Astrocyte (in vitro differentiated cells and primary cell): ENCODE results near the gene ERGIC3. TPM values are rescaled to one million over a fixed set of nuclear protein-coding genes. Genes with fewer than 3 reads are reported as not detected.

ENCODE experiments used
- DNase-seq: peaks from one replicate; pipeline ENCODE4 v3.0.0-alpha.2; 2010; ENCODE audit warnings: low read depth
- FAIRE-seq: peaks from 2 replicates; lab custom pipeline; 2011; peaks lifted over from hg19 to GRCh38; lab: Jason Lieb, UNC
- H2AFZ ChIP-seq: 2 replicates; pipeline ENCODE4 v1.6.0; 2012; ENCODE audit warnings: low read depth, low read length, inconsistent platforms
- H3K27ac ChIP-seq: 2 replicates; pipeline ENCODE4 v1.5.1; 2011; ENCODE audit warnings: low read depth, low read length, inconsistent platforms
- H3K27me3 ChIP-seq: 2 replicates; pipeline ENCODE4 v1.6.0; 2011; ENCODE audit warnings: low read length, inconsistent platforms; ENCODE audit not compliant: insufficient read depth
- H3K36me3 ChIP-seq: 2 replicates; pipeline ENCODE4 v1.5.1; 2011; ENCODE audit warnings: low read length, inconsistent platforms; ENCODE audit not compliant: insufficient read depth
- H3K4me1 ChIP-seq: 2 replicates; pipeline ENCODE4 v1.5.1; 2011; ENCODE audit warnings: low read length, inconsistent platforms; ENCODE audit not compliant: insufficient read depth
- H3K4me2 ChIP-seq: 2 replicates; pipeline ENCODE4 v1.6.0; 2012; ENCODE audit warnings: low read length, inconsistent platforms
- H3K4me3 ChIP-seq: 2 replicates; pipeline ENCODE4 v1.5.1; 2011; ENCODE audit warnings: low read depth, mild to moderate bottlenecking, low read length, inconsistent platforms; ENCODE audit not compliant: insufficient read depth
- H3K79me2 ChIP-seq: 2 replicates; pipeline ENCODE4 v1.6.0; 2012; ENCODE audit warnings: mild to moderate bottlenecking, low read length, inconsistent platforms; ENCODE audit not compliant: insufficient read depth
- H3K9ac ChIP-seq: 2 replicates; pipeline ENCODE4 v1.6.0; 2012; ENCODE audit warnings: mild to moderate bottlenecking, low read length, inconsistent platforms
- H3K9me3 ChIP-seq: 2 replicates; pipeline ENCODE4 v1.5.1; 2012; ENCODE audit warnings: low read depth, mild to moderate bottlenecking, low read length, inconsistent platforms; ENCODE audit not compliant: insufficient read depth
- H4K20me1 ChIP-seq: 2 replicates; pipeline ENCODE4 v1.6.0; 2012; ENCODE audit warnings: low read length, inconsistent platforms; ENCODE audit not compliant: insufficient read depth
- H3K27ac Mint-ChIP-seq: one replicate; pipeline ENCODE4 v1.8.0; 2021; ENCODE audit warnings: mild to moderate bottlenecking, mixed read lengths; ENCODE audit not compliant: unreplicated experiment
- H3K27me3 Mint-ChIP-seq: one replicate; pipeline ENCODE4 v1.8.0; 2021; ENCODE audit warnings: low read depth, mixed read lengths; ENCODE audit not compliant: unreplicated experiment
- H3K36me3 Mint-ChIP-seq: one replicate; pipeline ENCODE4 v1.8.0; 2021; ENCODE audit warnings: low read depth, mixed read lengths; ENCODE audit not compliant: unreplicated experiment
- H3K4me1 Mint-ChIP-seq: one replicate; pipeline ENCODE4 v1.8.0; 2021; ENCODE audit warnings: low read depth, mixed read lengths; ENCODE audit not compliant: unreplicated experiment
- H3K4me3 Mint-ChIP-seq: one replicate; pipeline ENCODE4 v1.8.0; 2021; ENCODE audit warnings: mild to moderate bottlenecking, moderate library complexity, mixed read lengths; ENCODE audit not compliant: unreplicated experiment
- H3K9me3 Mint-ChIP-seq: one replicate; pipeline ENCODE4 v1.8.0; 2021; ENCODE audit warnings: mild to moderate bottlenecking, mixed read lengths; ENCODE audit not compliant: unreplicated experiment
- EZH2 ChIP-seq: IDR thresholded peaks from 2 replicates; pipeline ENCODE4 v1.6.1; 2012; ENCODE audit warnings: mild to moderate bottlenecking, low read length, inconsistent platforms; ENCODE audit not compliant: insufficient read depth
- total RNA-seq: library from RNA; stranded (reverse); gene quantifications from 2 replicates; pipeline ENCODE4 v1.2.1, GENCODE V29; 2021
- TF ChIP-seq, protein P1 (sequence below): IDR thresholded peaks from 2 replicates; pipeline ENCODE4 v1.5.1; 2011; ENCODE audit warnings: low read depth, mild to moderate bottlenecking, inconsistent platforms, low read length, moderate library complexity; ENCODE audit not compliant: insufficient read depth

The ERGIC3 gene
- total RNA-seq, 1 donor from 2014 or later, result 198 TPM

DNA sequence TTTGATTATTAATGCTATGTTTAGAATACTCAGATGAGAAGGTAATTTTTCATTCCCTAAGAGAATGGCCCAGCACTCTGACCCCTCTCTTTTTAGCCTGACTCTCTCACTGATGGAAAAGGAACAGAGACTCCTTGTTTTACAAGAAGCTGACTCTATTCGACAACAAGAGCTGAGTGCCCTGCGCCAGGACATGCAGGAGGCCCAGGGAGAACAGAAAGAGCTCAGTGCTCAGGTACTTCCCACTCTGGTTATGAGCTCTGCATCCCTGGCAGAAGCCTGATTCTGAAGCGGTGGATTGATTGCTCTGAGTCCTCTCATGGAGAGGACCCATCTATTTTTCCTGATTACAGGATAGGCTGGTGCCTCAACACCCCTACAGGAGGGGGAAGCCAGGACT is 45.4 kb upstream of the ERGIC3 start:
- Histone ChIP-seq H3K27me3 (no peaks in the 10 kb centered on the region), H3K4me1 (no peaks in the 10 kb centered on the region), H2AFZ (no peak overlapping the region), H4K20me1 (no peaks in the 10 kb centered on the region), H3K4me3 (no peak overlapping the region), H3K4me2 (no peak overlapping the region), H3K9me3 (no peaks in the 10 kb centered on the region), H3K79me2 (no peaks in the 10 kb centered on the region), H3K9ac (no peak overlapping the region), H3K27ac (no peak overlapping the region), H3K36me3 (peaks cover 57% of the 10 kb centered on the region)
- Mint-ChIP-seq H3K9me3 (no peaks in the 10 kb centered on the region), H3K27ac (no peak overlapping the region), H3K4me1 (no peaks in the 10 kb centered on the region), H3K27me3 (no peaks in the 10 kb centered on the region), H3K4me3 (no peak overlapping the region), H3K36me3 (peaks cover 43% of the 10 kb centered on the region)
- TF ChIP-seq, protein P1, sequence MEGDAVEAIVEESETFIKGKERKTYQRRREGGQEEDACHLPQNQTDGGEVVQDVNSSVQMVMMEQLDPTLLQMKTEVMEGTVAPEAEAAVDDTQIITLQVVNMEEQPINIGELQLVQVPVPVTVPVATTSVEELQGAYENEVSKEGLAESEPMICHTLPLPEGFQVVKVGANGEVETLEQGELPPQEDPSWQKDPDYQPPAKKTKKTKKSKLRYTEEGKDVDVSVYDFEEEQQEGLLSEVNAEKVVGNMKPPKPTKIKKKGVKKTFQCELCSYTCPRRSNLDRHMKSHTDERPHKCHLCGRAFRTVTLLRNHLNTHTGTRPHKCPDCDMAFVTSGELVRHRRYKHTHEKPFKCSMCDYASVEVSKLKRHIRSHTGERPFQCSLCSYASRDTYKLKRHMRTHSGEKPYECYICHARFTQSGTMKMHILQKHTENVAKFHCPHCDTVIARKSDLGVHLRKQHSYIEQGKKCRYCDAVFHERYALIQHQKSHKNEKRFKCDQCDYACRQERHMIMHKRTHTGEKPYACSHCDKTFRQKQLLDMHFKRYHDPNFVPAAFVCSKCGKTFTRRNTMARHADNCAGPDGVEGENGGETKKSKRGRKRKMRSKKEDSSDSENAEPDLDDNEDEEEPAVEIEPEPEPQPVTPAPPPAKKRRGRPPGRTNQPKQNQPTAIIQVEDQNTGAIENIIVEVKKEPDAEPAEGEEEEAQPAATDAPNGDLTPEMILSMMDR, result no peak
- TF ChIP-seq EZH2, result no peak
- FAIRE-seq (no peak), DNase-seq (no peak)

DNA sequence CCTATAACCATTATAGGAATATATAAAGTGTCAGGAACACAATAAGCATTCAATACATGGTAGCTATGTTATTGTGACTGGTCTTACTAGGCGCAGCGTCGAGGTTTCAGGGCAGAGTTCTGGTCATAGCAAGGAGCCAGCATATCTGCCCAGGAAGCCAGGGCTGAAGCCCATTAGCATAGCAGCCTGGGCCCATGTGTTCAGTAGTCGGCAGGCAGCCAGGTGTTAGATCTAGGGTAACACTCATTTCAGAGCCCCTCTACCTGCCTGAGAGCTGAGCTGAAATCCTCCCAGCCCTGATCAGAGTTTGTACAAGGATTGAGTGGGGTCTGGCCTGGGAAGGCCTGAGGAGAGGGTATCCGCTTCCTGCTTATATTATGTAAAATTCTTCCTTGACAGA is 44.6 kb upstream of the ERGIC3 start:
- Histone ChIP-seq H3K27ac (no peak overlapping the region), H3K27me3 (no peaks in the 10 kb centered on the region), H4K20me1 (no peaks in the 10 kb centered on the region), H3K4me1 (no peaks in the 10 kb centered on the region), H3K36me3 (peaks cover 63% of the 10 kb centered on the region), H3K9me3 (no peaks in the 10 kb centered on the region), H3K79me2 (no peaks in the 10 kb centered on the region), H2AFZ (no peak overlapping the region), H3K4me2 (no peak overlapping the region), H3K4me3 (no peak overlapping the region), H3K9ac (no peak overlapping the region)
- H3K36me3 Mint-ChIP-seq, result peaks cover 40% of the 10 kb centered on the region
- no peak overlapping the region for H3K4me3 Mint-ChIP-seq
- no peak for TF ChIP-seq EZH2
- TF ChIP-seq, protein P1, result no peak
- DNase-seq, result no peak
- no peaks in the 10 kb centered on the region for H3K4me1 Mint-ChIP-seq
- H3K9me3 Mint-ChIP-seq, result no peaks in the 10 kb centered on the region
- FAIRE-seq, result no peak
- H3K27me3 Mint-ChIP-seq, result no peaks in the 10 kb centered on the region
- no peak overlapping the region for H3K27ac Mint-ChIP-seq

DNA sequence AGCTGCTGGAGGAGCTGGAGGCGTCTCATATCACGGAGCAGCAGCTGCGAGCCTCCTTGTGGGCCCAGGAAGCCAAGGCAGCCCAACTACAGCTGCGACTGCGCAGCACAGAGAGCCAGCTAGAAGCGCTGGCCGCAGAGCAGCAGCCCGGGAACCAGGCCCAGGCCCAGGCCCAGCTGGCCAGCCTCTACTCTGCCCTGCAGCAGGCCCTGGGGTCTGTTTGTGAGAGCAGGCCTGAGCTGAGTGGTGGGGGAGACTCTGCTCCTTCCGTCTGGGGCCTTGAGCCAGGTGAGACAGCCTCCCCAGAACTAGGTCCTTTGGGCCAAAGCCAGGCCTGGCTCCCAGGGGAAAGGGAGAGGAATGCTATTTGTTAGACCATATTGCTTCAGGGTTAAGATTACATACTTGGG is 44.1 kb upstream of the ERGIC3 start:
- FAIRE-seq (no peak), DNase-seq (no peak)
- no peaks in the 10 kb centered on the region for H3K27me3 ChIP-seq
- no peaks in the 10 kb centered on the region for H3K9me3 ChIP-seq
- no peaks in the 10 kb centered on the region for H3K4me1 ChIP-seq
- H3K36me3 ChIP-seq, result peaks cover 65% of the 10 kb centered on the region
- no peak overlapping the region for H3K27ac Mint-ChIP-seq
- no peak overlapping the region for H3K4me3 Mint-ChIP-seq
- H3K27ac ChIP-seq, result no peak overlapping the region
- no peaks in the 10 kb centered on the region for H3K9me3 Mint-ChIP-seq
- peaks cover under 1% of the 10 kb centered on the region for H4K20me1 ChIP-seq
- TF ChIP-seq EZH2, result no peak
- TF ChIP-seq, protein P1, result no peak
- no peaks in the 10 kb centered on the region for H3K4me1 Mint-ChIP-seq
- H3K79me2 ChIP-seq, result no peaks in the 10 kb centered on the region
- no peaks in the 10 kb centered on the region for H3K27me3 Mint-ChIP-seq
- H3K4me2 ChIP-seq, result no peak overlapping the region
- H3K9ac ChIP-seq, result no peak overlapping the region
- H3K4me3 ChIP-seq, result no peak overlapping the region
- no peak overlapping the region for H2AFZ ChIP-seq
- H3K36me3 Mint-ChIP-seq, result peaks cover 42% of the 10 kb centered on the region
